Keratinocyte (primary cell): ENCODE results near the gene CD109. TPM values are rescaled to one million over a fixed set of nuclear protein-coding genes. Genes with fewer than 3 reads are reported as not detected.

ENCODE experiments used
- DNase-seq: peaks from one replicate; pipeline ENCODE4 v3.0.0-alpha.2; 2011; ENCODE audit warnings: low read depth, missing footprints, low spot score
- FAIRE-seq: peaks from 2 replicates; lab custom pipeline; 2011; peaks lifted over from hg19 to GRCh38; lab: Jason Lieb, UNC
- H2AFZ ChIP-seq: 2 replicates; pipeline ENCODE4 v1.6.0; 2012; ENCODE audit warnings: low read length, control low read depth, inconsistent platforms; ENCODE audit not compliant: control insufficient read depth
- H3K27ac ChIP-seq: 2 replicates; pipeline ENCODE4 v1.5.1; 2011; ENCODE audit warnings: low read length; ENCODE audit not compliant: control insufficient read depth, insufficient read depth
- H3K27me3 ChIP-seq: 3 replicates; pipeline ENCODE4 v1.6.0; 2011; ENCODE audit warnings: low read length; ENCODE audit not compliant: control insufficient read depth, insufficient read depth; ENCODE audit errors: extremely low read depth
- H3K36me3 ChIP-seq, 2 experiments: 2 replicates in 1 of 2; 3 replicates in 1 of 2; pipeline ENCODE4 v1.5.1; 2011; ENCODE audit warnings: low read length in 2 of 2, mild to moderate bottlenecking in 1 of 2; ENCODE audit not compliant: control insufficient read depth in 2 of 2, insufficient read depth in 2 of 2; ENCODE audit errors: extremely low read depth in 1 of 2
- H3K4me1 ChIP-seq: 3 replicates; pipeline ENCODE4 v1.5.1; 2011; ENCODE audit warnings: low read length; ENCODE audit not compliant: control insufficient read depth, insufficient read depth; ENCODE audit errors: extremely low read depth
- H3K4me2 ChIP-seq: 3 replicates; pipeline ENCODE4 v1.6.0; 2011; ENCODE audit warnings: low read depth, low read length; ENCODE audit not compliant: control insufficient read depth, insufficient read depth; ENCODE audit errors: extremely low read depth
- H3K4me3 ChIP-seq, 3 experiments: fragments of 200-600 bp in 1 of 3; sonication (generic) in 1 of 3; 2 replicates in 2 of 3; 3 replicates in 1 of 3; pipeline ENCODE4 v1.5.1; 2011 to 2016; ENCODE audit warnings: low read length in 3 of 3, mild to moderate bottlenecking in 3 of 3, control low read depth in 2 of 3, inconsistent platforms in 1 of 3, low read depth in 1 of 3, mixed read lengths in 1 of 3, mixed run types in 1 of 3, moderate library complexity in 1 of 3; ENCODE audit not compliant: control insufficient read depth in 2 of 3, insufficient read depth in 2 of 3; ENCODE audit errors: extremely low read depth in 1 of 3
- H3K79me2 ChIP-seq: 2 replicates; pipeline ENCODE4 v1.6.0; 2012; ENCODE audit warnings: low read length; ENCODE audit not compliant: control insufficient read depth, insufficient read depth
- H3K9ac ChIP-seq: 3 replicates; pipeline ENCODE4 v1.6.0; 2011; ENCODE audit warnings: low read length; ENCODE audit not compliant: control insufficient read depth, insufficient read depth; ENCODE audit errors: extremely low read depth
- H3K9me1 ChIP-seq: 3 replicates; pipeline ENCODE4 v1.6.0; 2011; ENCODE audit warnings: low read length; ENCODE audit not compliant: control insufficient read depth, insufficient read depth; ENCODE audit errors: extremely low read depth
- H3K9me3 ChIP-seq: 2 replicates; pipeline ENCODE4 v1.5.1; 2012; ENCODE audit warnings: low read depth, low read length; ENCODE audit not compliant: control insufficient read depth
- H4K20me1 ChIP-seq: 3 replicates; pipeline ENCODE4 v1.6.0; 2011; ENCODE audit warnings: low read length; ENCODE audit not compliant: control insufficient read depth, insufficient read depth; ENCODE audit errors: extremely low read depth
- CTCF ChIP-seq, 3 experiments: IDR thresholded peaks in 1 of 3; conservative IDR thresholded peaks in 1 of 3; optimal IDR thresholded peaks in 1 of 3; 2 replicates in 2 of 3; 3 replicates in 1 of 3; pipeline versions ENCODE3 to v1.5.1; 2011; ENCODE audit warnings: low read length in 3 of 3, mild to moderate bottlenecking in 3 of 3, moderate library complexity in 2 of 3, control low read depth in 1 of 3, inconsistent platforms in 1 of 3; ENCODE audit not compliant: insufficient read depth in 2 of 3; ENCODE audit errors: extremely low read depth in 1 of 3
- EZH2 ChIP-seq: IDR thresholded peaks from one replicate; pipeline ENCODE4 v1.6.1; 2012; ENCODE audit warnings: inconsistent platforms, mild to moderate bottlenecking, low read length, moderate library complexity
- dilution Hi-C: fragments of 300-500 bp; cut with MboI; formaldehyde crosslinking; loops from one replicate; pipeline ENCODE4 v1.7.0; 2020; ENCODE audit warnings: low sequenced_read_pairs; ENCODE audit not compliant: extremely low pct_ligation_motif_present
- polyA plus RNA-seq, 5 experiments: library from polyadenylated mRNA; depleted of rRNA in 3 of 5; stranded (reverse) in 3 of 5; stranded (forward) in 1 of 5; unstranded in 1 of 5; fragments of >200 nt; gene quantifications; 1 replicate in 1 of 5; 2 replicates in 3 of 5; 3 replicates in 1 of 5; pipeline versions ENCODE4 v1.2.1 to v1.2.3, GENCODE V29; 2011 to 2012; ENCODE audit warnings: missing spikeins in 2 of 5, low read depth in 1 of 5, low replicate concordance in 1 of 5

Gene CD109
- polyA plus RNA-seq, 1 donor (not counting 4 experiments of a cell fraction or from before 2014, with no cell fraction given), result 58.2 TPM

GRCh38 chr6:73710948-73711347 is 14.9 kb downstream of the CD109 start:
- Histone ChIP-seq H3K79me2 (peaks cover 14% of the 10 kb centered on the region), H3K9ac (no peak overlapping the region), H3K9me3 (no peaks in the 10 kb centered on the region), H3K27me3 (no peaks in the 10 kb centered on the region), H2AFZ (no peak overlapping the region), H3K9me1 (no peaks in the 10 kb centered on the region), H4K20me1 (no peaks in the 10 kb centered on the region), H3K4me3 (no peak overlapping the region), H3K36me3 (peaks cover 3 to 7% of the 10 kb centered on the region in 2 experiments), H3K27ac (peak overlapping the region; percentile 41), H3K4me2 (peak overlapping the region; percentile 20), H3K4me1 (peaks cover 36% of the 10 kb centered on the region)
- FAIRE-seq (no peak), DNase-seq (no peak)
- dilution Hi-C loops, result no loop called here
- no peak for TF ChIP-seq CTCF (optimal IDR thresholded peaks at IDR 0.05 in 1 of 3, IDR thresholded peaks at IDR 0.05 in 1 of 3, conservative IDR thresholded peaks at IDR 0.05 in 1 of 3; ENCODE audit: extremely low read depth in 1 of 3, insufficient read depth in 2 of 3, low read length in 3 of 3)
- no peak for TF ChIP-seq EZH2

GRCh38 chr6:73712535-73713173 is 16.7 kb downstream of the CD109 start:
- no peak overlapping the region for H3K4me3 ChIP-seq
- no peaks in the 10 kb centered on the region for H3K27me3 ChIP-seq
- peaks cover 32% of the 10 kb centered on the region for H3K4me1 ChIP-seq
- H3K9me3 ChIP-seq, result no peaks in the 10 kb centered on the region
- H3K79me2 ChIP-seq, result peaks cover 5% of the 10 kb centered on the region
- H3K27ac ChIP-seq, result no peak overlapping the region
- DNase-seq, result no peak
- FAIRE-seq, result no peak
- no peak overlapping the region for H3K9ac ChIP-seq
- no peaks in the 10 kb centered on the region for H3K36me3 ChIP-seq
- no peaks in the 10 kb centered on the region for H4K20me1 ChIP-seq
- no peak overlapping the region for H3K4me2 ChIP-seq
- TF ChIP-seq CTCF (optimal IDR thresholded peaks at IDR 0.05 in 1 of 3, IDR thresholded peaks at IDR 0.05 in 1 of 3, conservative IDR thresholded peaks at IDR 0.05 in 1 of 3; ENCODE audit: extremely low read depth in 1 of 3, insufficient read depth in 2 of 3, low read length in 3 of 3), result no peak
- no peak for TF ChIP-seq EZH2
- no peak overlapping the region for H2AFZ ChIP-seq
- H3K9me1 ChIP-seq, result no peaks in the 10 kb centered on the region
- dilution Hi-C loops, result no loop called here
